ENCODE measurements around the gene MAD1L1. TPM values are rescaled to one million over a fixed set of nuclear protein-coding genes. Genes with fewer than 3 reads are reported as not detected.

MAD1L1 gene
- total and polyA plus RNA-seq, 3 donors from 2014 or later: 63.1 to 149 (median 94.6) TPM

DNA sequence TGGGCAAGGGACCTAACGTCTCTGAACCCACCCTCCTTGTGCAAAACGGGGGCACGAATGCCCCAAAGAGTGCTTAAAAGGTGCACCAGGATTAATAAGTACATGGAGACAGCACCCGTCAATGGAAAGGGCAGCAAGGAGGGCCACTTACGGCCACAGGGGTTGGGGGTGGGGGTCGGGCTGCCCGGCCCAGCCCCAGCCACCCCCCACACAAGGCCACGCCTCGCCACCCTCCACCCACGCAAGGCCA is 213.4 kb downstream of the MAD1L1 start:
- 76 to 85% methylated on average over 10 of the region's 10 CpGs for WGBS, 2 donors
- Histone ChIP-seq H3K4me3 (no peak overlapping the region), H3K4me1 (peaks cover 13% of the 10 kb centered on the region), H3K36me3 (ENCODE audit: low read depth, missing control alignments) (no peaks in the 10 kb centered on the region), H3K9me3 (no peaks in the 10 kb centered on the region), H3K27ac (no peak overlapping the region), H3K27me3 (no peaks in the 10 kb centered on the region)
- no peak for TF ChIP-seq POLR2A (IDR thresholded peaks at IDR 0.05)
- TF ChIP-seq, protein P1, sequence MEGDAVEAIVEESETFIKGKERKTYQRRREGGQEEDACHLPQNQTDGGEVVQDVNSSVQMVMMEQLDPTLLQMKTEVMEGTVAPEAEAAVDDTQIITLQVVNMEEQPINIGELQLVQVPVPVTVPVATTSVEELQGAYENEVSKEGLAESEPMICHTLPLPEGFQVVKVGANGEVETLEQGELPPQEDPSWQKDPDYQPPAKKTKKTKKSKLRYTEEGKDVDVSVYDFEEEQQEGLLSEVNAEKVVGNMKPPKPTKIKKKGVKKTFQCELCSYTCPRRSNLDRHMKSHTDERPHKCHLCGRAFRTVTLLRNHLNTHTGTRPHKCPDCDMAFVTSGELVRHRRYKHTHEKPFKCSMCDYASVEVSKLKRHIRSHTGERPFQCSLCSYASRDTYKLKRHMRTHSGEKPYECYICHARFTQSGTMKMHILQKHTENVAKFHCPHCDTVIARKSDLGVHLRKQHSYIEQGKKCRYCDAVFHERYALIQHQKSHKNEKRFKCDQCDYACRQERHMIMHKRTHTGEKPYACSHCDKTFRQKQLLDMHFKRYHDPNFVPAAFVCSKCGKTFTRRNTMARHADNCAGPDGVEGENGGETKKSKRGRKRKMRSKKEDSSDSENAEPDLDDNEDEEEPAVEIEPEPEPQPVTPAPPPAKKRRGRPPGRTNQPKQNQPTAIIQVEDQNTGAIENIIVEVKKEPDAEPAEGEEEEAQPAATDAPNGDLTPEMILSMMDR (IDR thresholded peaks at IDR 0.05): no peak
- intact Hi-C loops (cut with DNase I; ENCODE audit: low total_unique reads): no loop called here
- no peak for DNase-seq

DNA sequence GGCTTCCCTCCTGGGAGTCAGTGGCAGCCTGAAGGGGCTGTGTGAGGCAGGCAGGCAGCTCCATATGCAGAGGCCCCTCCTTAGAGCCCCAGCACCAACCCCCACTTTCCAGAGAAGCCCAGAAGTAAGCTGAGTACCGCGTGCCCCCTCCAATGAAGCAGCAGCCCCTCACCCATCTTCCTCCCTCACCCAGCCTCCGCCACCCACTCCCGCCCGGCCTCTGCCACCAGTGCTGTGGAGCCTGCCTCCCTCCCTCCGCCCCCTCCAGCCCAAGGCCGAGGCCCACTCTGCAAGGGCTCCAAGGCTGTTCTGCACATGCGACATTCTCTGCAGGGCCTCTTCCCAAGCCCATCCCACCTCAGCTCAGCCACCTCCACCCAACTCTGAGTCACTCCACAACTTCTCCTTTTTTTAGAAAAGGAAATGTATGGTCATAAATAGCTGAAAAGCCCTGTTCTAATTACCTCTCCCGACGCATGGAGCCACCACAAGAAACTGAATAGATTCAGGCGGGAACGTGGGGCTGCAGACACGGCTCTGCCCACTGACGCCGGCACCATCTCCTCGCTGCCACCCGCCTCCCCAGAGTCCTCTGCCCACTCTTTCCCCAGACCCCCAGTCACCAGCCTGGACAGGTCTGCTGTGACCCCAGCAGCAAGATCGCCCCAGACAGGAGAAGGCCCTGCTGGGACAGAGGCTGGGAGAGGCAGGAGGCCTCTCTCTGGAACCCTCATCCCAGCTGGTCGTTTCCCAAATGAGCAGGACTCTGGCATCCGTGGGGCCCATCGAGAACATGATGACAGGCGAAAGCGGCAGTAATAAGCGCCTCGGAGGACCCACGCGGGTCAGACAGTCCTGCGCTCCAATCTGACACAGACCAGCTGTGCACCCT is 213.9 kb downstream of the MAD1L1 start:
- TF ChIP-seq, protein P1 (IDR thresholded peaks at IDR 0.05): no peak
- TF ChIP-seq POLR2A (IDR thresholded peaks at IDR 0.05): no peak
- H3K27me3 ChIP-seq: no peaks in the 10 kb centered on the region
- WGBS, 2 donors: 56 to 60% methylated on average over 26 to 28 of the region's 28 CpGs
- DNase-seq: peak; percentile 38
- H3K4me1 ChIP-seq: peaks cover 13% of the 10 kb centered on the region
- no peak overlapping the region for H3K4me3 ChIP-seq
- H3K9me3 ChIP-seq: no peaks in the 10 kb centered on the region
- no peaks in the 10 kb centered on the region for H3K36me3 ChIP-seq (ENCODE audit: low read depth, missing control alignments)
- intact Hi-C loops (cut with DNase I; ENCODE audit: low total_unique reads): no loop called here
- no peak overlapping the region for H3K27ac ChIP-seq

DNA sequence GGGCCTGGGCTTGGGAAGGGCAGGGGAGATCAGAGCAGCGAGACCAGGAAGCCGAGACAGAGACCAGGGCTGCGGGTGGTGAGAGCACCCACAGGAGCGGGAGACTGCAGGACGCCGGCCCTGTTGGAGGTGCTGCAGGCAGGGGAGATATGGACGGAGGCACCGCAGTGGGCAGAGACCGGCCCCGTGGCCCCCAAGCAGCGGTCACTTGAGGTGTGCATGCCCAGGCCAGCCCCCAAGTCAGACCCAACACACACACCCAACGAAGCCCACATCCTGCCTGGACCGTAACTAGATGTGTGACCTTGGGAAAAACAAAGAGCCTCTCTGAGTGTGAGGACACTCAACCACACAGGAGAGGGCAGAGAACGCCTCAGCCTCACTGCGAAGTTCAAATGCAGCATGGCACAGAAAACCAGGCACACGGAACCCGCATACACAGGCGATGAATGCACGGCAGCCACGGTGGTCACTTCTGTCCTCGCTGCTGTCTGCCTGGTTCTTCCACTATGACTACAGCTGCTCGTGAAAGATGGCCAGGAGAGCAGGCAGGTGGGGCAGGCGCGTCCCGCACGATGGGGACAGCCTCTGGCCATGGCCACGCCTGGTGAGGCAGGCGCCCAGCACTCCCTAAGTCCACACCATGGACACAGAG is 214.7 kb downstream of the MAD1L1 start:
- intact Hi-C loops (cut with DNase I; ENCODE audit: low total_unique reads): no loop called here
- H3K4me1 ChIP-seq: peaks cover 13% of the 10 kb centered on the region
- H3K36me3 ChIP-seq (ENCODE audit: low read depth, missing control alignments): no peaks in the 10 kb centered on the region
- no peak overlapping the region for H3K4me3 ChIP-seq
- H3K27ac ChIP-seq: no peak overlapping the region
- no peaks in the 10 kb centered on the region for H3K27me3 ChIP-seq
- H3K9me3 ChIP-seq: no peaks in the 10 kb centered on the region
- no peak for TF ChIP-seq POLR2A (IDR thresholded peaks at IDR 0.05)
- TF ChIP-seq, protein P1 (IDR thresholded peaks at IDR 0.05): no peak
- DNase-seq: peak; percentile 31
- 73 to 76% methylated on average over 28 of the region's 28 CpGs for WGBS, 2 donors

DNA sequence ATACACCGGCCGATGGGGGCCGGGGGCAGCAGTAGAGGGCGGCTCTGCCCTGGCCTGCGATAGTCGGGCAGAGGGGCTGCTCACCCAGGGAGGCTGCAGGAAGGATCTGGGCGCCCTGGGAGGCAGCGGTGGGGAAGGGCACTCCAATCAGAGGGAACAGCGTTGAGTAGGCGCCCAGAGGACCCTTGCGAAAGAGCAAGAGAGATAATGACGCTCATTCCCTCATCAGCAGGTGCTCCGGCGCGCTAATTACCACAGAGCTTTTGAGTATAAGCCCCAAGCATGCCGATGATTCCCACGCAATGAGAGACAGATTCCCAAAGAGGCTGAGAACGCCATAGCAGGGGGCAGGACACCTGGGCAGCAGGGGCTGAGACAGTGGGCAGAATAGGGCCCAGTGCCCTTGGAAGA is 215.3 kb downstream of the MAD1L1 start:
- Histone ChIP-seq H3K9me3 (no peaks in the 10 kb centered on the region), H3K36me3 (ENCODE audit: low read depth, missing control alignments) (no peaks in the 10 kb centered on the region), H3K27me3 (no peaks in the 10 kb centered on the region), H3K4me3 (no peak overlapping the region), H3K27ac (no peak overlapping the region), H3K4me1 (peaks cover 13% of the 10 kb centered on the region)
- TF ChIP-seq, protein P1 (IDR thresholded peaks at IDR 0.05): no peak
- TF ChIP-seq POLR2A (IDR thresholded peaks at IDR 0.05): no peak
- intact Hi-C loops (cut with DNase I; ENCODE audit: low total_unique reads): no loop called here
- DNase-seq: no peak
- WGBS, 2 donors: 97 to 98% methylated on average over 17 to 18 of the region's 18 CpGs
